ENCODE results near the gene SLC6A20. TPM values are rescaled to one million over a fixed set of nuclear protein-coding genes. Genes with fewer than 3 reads are reported as not detected.

SLC6A20 gene
- total RNA-seq, 4 donors from 2014 or later: 62.9 to 106 (median 88.3) TPM; not detected in 1

DNA sequence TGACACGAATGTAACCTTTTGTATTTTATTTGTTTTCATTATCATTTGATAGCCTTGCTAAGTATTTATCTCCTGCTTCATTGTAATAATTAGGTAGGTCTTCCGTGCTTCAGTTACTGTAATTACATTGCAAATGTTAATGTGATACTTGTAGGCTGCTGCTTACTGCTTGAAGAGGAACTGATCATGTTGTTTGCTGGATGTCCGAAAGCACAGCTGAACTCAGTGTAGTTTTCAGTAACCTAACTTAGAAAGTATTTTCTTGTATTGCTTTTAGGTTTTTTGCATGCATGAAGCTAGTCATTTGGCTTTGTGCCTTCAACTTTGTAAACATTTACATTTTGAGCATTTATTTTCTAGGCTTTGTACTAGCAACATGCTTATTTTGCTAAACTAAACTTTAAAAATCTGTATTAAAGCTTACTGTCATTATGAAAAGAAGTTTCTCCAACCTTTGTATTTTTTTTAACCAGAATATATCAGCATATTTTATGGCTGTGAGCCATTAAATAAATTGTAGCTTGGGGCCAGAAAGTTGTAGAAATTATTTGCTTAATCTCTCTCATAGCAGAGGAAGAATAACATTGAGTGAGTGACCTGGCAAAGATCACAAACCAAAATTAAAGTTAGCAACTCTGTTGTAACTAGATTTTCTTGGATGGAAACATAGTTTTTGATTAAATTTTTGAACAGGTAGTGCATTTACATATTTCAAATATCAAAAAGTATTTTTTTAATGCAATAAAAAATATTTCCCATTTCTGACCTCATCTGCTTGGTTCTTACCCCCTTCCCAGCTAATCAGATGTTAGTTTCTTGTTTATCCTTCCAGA lies 76.5 kb downstream of the SLC6A20 start:
- peaks cover 0 to 44% (median 0%) of the 10 kb centered on the region in 3 donors for H3K36me3 ChIP-seq
- H3K4me3 ChIP-seq: no peak overlapping the region
- TF ChIP-seq, protein P1, sequence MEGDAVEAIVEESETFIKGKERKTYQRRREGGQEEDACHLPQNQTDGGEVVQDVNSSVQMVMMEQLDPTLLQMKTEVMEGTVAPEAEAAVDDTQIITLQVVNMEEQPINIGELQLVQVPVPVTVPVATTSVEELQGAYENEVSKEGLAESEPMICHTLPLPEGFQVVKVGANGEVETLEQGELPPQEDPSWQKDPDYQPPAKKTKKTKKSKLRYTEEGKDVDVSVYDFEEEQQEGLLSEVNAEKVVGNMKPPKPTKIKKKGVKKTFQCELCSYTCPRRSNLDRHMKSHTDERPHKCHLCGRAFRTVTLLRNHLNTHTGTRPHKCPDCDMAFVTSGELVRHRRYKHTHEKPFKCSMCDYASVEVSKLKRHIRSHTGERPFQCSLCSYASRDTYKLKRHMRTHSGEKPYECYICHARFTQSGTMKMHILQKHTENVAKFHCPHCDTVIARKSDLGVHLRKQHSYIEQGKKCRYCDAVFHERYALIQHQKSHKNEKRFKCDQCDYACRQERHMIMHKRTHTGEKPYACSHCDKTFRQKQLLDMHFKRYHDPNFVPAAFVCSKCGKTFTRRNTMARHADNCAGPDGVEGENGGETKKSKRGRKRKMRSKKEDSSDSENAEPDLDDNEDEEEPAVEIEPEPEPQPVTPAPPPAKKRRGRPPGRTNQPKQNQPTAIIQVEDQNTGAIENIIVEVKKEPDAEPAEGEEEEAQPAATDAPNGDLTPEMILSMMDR (IDR thresholded peaks at IDR 0.05): no peak
- TF ChIP-seq POLR2A (IDR thresholded peaks at IDR 0.05): no peak
- no peaks in the 10 kb centered on the region for H3K9me3 ChIP-seq
- no peaks in the 10 kb centered on the region for H3K4me1 ChIP-seq
- no peak overlapping the region for H3K27ac ChIP-seq
- no peaks in the 10 kb centered on the region for H3K27me3 ChIP-seq
- no peak for DNase-seq

DNA sequence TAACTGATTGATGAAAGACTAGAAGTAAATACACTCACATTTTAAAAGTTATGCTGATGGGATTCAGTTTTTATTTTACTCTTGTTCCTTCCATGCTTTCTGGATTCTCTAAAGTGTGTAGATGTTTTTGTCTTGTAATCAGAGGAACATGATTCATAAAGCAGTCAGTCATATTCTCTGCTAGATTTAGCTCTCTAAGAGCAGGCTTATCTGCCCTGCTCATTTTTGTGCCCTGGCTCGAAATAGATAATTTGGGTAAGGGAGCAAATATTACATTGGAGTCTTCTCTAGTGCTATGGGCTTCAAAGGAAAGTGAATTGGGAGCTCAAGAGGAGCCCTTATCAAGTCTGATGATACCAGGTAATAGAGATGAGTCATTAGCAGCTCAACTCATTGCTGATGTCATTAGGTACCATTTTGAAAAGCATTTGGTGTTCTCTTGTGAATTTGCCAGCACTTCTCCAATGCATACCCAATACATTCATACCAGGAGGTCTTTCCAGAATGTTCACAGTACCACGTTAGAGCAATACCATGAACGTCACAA lies 79.5 kb downstream of the SLC6A20 start:
- H3K9me3 ChIP-seq: no peaks in the 10 kb centered on the region
- H3K36me3 ChIP-seq: peaks cover 0 to 46% (median 0%) of the 10 kb centered on the region in 3 donors
- H3K4me3 ChIP-seq: no peak overlapping the region
- TF ChIP-seq POLR2A (IDR thresholded peaks at IDR 0.05): no peak
- TF ChIP-seq, protein P1 (IDR thresholded peaks at IDR 0.05): no peak
- H3K27me3 ChIP-seq: no peaks in the 10 kb centered on the region
- no peaks in the 10 kb centered on the region for H3K4me1 ChIP-seq
- DNase-seq: no peak
- H3K27ac ChIP-seq: no peak overlapping the region

DNA sequence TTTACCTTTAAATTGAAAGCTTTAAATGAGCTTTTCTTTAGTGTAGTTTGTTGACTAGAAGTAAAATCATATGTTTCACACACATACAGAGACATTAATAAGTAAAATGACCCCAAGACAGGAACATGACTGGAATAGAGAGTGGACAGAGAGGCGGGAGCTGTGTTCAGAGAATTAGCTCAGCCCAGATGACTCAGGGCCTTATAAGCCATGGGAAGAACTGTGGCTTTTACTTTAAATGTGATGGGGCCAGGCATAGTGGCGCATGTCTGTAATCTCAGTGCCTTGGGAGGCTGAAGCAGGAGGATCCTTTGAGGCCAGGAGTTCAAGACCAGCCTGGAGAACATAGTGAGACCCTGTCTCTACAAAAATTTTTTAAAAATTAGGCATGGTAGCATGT lies 80.4 kb downstream of the SLC6A20 start:
- Histone ChIP-seq H3K9me3 (no peaks in the 10 kb centered on the region), H3K27ac (no peak overlapping the region), H3K4me1 (no peaks in the 10 kb centered on the region), H3K27me3 (no peaks in the 10 kb centered on the region), H3K36me3 (peaks cover 0 to 53% (median 0%) of the 10 kb centered on the region in 3 donors), H3K4me3 (no peak overlapping the region)
- TF ChIP-seq, protein P1 (IDR thresholded peaks at IDR 0.05): no peak
- no peak for TF ChIP-seq POLR2A (IDR thresholded peaks at IDR 0.05)
- no peak for DNase-seq

DNA sequence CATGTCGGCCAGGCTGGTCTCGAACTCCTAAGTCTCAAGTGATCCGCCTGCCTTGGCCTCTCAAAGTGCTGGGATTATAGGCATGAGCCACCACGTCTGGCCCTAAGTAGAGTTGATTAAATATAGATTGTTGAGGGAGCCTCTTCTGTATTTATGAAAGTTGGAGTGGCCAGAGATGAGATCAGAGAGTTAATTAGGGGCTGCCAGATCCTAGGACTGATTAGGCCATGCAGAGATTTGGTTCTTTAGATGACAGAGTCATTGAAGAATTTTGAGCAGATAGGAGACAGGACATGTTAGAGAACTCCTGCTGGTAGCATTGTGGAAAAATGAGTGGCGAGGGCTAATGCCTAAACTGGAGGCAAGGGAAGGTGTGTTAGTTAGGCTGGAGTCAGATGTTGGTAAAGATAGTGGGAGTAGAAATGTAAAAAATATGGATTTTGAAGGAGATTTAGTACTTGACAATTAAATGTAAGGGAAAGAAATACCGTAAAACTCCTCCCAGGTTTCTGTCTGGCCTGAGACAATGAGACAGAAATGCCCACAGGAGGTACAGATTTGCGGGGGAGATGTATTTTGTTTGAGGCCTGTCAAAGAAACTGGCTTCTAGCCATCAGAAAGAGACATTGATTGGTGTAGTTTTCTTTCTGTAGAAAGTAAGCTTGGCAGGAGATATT lies 83.8 kb downstream of the SLC6A20 start:
- no peaks in the 10 kb centered on the region for H3K27me3 ChIP-seq
- H3K27ac ChIP-seq: no peak overlapping the region
- no peaks in the 10 kb centered on the region for H3K9me3 ChIP-seq
- no peak for TF ChIP-seq POLR2A (IDR thresholded peaks at IDR 0.05)
- TF ChIP-seq, protein P1 (IDR thresholded peaks at IDR 0.05): no peak
- DNase-seq: no peak
- no peak overlapping the region for H3K4me3 ChIP-seq
- no peaks in the 10 kb centered on the region for H3K4me1 ChIP-seq
- peaks cover 0 to 73% (median 0%) of the 10 kb centered on the region in 3 donors for H3K36me3 ChIP-seq

DNA sequence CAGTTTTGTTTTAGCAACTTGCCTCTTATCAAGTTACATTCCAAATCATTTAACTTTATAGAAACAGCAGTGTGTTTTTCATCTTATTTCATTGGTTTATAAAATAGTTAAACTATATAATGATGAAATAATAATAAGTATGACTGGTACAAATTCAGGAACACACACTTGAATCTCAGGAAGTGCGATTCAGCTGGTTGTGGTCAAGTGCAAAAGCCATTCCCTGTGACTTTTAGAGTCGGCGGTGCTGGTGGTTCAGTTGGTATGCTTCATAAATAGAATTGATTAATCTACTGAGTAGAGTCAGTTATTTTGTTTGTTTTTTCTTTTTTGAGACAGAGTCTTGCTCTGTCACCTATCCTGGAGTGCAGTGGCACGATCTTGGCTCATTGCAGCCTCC lies 84.4 kb downstream of the SLC6A20 start:
- Histone ChIP-seq H3K4me3 (no peak overlapping the region), H3K9me3 (no peaks in the 10 kb centered on the region), H3K27ac (no peak overlapping the region), H3K36me3 (peaks cover 0 to 75% (median 0%) of the 10 kb centered on the region in 3 donors), H3K27me3 (no peaks in the 10 kb centered on the region), H3K4me1 (no peaks in the 10 kb centered on the region)
- no peak for TF ChIP-seq POLR2A (IDR thresholded peaks at IDR 0.05)
- TF ChIP-seq, protein P1 (IDR thresholded peaks at IDR 0.05): no peak
- no peak for DNase-seq

Data from Peyer's patch (tissue), 4 donors.